Lung (tissue), 12 donors: ENCODE results near the gene SRRD. TPM values are rescaled to one million over a fixed set of nuclear protein-coding genes. Genes with fewer than 3 reads are reported as not detected.

ENCODE experiments used
- ATAC-seq: fragments of 200-7000 bp; cut with Tn5 transposase; one replicate; pipeline ENCODE4 v1.9.1; 2020; ENCODE audit warnings: moderate number of reproducible peaks; ENCODE audit not compliant: insufficient read depth, low FRiP score
- DNase-seq, 3 donors: peaks; one replicate each; pipeline ENCODE4 v3.0.0-alpha.2; 2013 to 2017
- H3K27ac ChIP-seq, 2 donors: one replicate each; pipeline ENCODE4 v1.5.1; 2013; ENCODE audit warnings: mild to moderate bottlenecking in 2 of 2, moderate library complexity in 2 of 2, control low read depth in 1 of 2, inconsistent platforms in 1 of 2, low read depth in 1 of 2, low read length in 1 of 2
- H3K27me3 ChIP-seq, 3 donors: one replicate each; pipeline ENCODE4 v1.5.1; 2013; ENCODE audit warnings: low read length in 2 of 3; ENCODE audit not compliant: control insufficient read depth in 3 of 3, insufficient read depth in 3 of 3
- H3K36me3 ChIP-seq, 4 donors: one replicate each; pipeline ENCODE4 v1.5.1; 2013; ENCODE audit warnings: low read length in 4 of 4, mild to moderate bottlenecking in 1 of 4, moderate library complexity in 1 of 4; ENCODE audit not compliant: control insufficient read depth in 4 of 4, insufficient read depth in 4 of 4
- H3K4me1 ChIP-seq, 5 donors: one replicate each; pipeline ENCODE4 v1.5.1; 2013; ENCODE audit warnings: low read length in 5 of 5, mild to moderate bottlenecking in 2 of 5, moderate library complexity in 1 of 5; ENCODE audit not compliant: control insufficient read depth in 5 of 5, insufficient read depth in 5 of 5
- H3K4me3 ChIP-seq: one replicate; pipeline ENCODE4 v1.5.1; 2013; ENCODE audit warnings: mild to moderate bottlenecking, control low read depth, moderate library complexity
- H3K9ac ChIP-seq, 2 donors: one replicate each; pipeline ENCODE4 v1.5.1; 2013; ENCODE audit warnings: low read length in 2 of 2, control low read depth in 1 of 2; ENCODE audit not compliant: insufficient read depth in 1 of 2
- H3K9me3 ChIP-seq, 4 donors: one replicate each; pipeline ENCODE4 v1.5.1; 2013; ENCODE audit warnings: low read length in 3 of 4, mild to moderate bottlenecking in 1 of 4, moderate library complexity in 1 of 4; ENCODE audit not compliant: control insufficient read depth in 4 of 4, insufficient read depth in 3 of 4
- WGBS, 2 donors: extraction: QIAGEN DNeasy Blood & Tissue Kit; methylation state at CpG; one replicate each; pipeline ENCODE4 v1.1.7; 2013; 5-methylcytosine and 5-hydroxymethylcytosine counted together
- polyA plus RNA-seq, 2 donors: library from polyadenylated mRNA; stranded (reverse); fragments of 200-250 nt; gene quantifications; one replicate each; pipeline ENCODE4 v1.2.1, GENCODE V29; 2013
- total RNA-seq, 2 donors: library from RNA; depleted of rRNA in 1 of 2; stranded (reverse); fragments of >200 nt in 1 of 2; gene quantifications; one replicate each; pipeline ENCODE4 v1.2.1, GENCODE V29; 2014 to 2021
- TF ChIP-seq, protein P1 (sequence below): IDR thresholded peaks from 2 replicates; pipeline ENCODE4 v1.5.1; 2012; ENCODE audit warnings: mild to moderate bottlenecking; ENCODE audit errors: control extremely low read depth, extremely low read depth
- donor health status: control.
- donor health status: control.
- donor health status: Bipolar disorder and iron deficiency.
- donor health status: healthy.
- donor health status: DM: yes; HTN: yes; CAD: no.

SRRD gene
- total and polyA plus RNA-seq, 4 donors: 8.5 to 17.6 (median 13.7) TPM

DNA sequence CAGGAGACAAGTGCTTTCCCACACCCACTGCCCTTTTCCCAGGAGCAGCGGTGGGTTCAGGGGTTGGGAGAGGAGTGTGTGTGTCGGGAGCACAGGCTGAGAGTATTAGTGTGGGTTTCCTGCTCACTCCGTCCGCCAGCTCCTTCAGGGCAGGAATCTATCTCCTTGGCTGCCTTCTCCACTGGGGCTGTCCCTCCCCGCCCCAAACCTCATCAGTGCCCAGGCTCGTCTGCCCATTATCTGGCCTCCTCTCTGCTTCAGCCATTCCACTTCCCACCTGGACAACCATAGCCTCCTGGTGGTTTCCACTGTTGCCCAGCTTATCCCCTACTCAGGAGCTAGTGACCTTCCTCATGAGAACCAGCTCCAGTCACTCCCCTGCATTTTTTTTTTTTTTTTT is 34.7 kb upstream of the SRRD start:
- TF ChIP-seq, protein P1, sequence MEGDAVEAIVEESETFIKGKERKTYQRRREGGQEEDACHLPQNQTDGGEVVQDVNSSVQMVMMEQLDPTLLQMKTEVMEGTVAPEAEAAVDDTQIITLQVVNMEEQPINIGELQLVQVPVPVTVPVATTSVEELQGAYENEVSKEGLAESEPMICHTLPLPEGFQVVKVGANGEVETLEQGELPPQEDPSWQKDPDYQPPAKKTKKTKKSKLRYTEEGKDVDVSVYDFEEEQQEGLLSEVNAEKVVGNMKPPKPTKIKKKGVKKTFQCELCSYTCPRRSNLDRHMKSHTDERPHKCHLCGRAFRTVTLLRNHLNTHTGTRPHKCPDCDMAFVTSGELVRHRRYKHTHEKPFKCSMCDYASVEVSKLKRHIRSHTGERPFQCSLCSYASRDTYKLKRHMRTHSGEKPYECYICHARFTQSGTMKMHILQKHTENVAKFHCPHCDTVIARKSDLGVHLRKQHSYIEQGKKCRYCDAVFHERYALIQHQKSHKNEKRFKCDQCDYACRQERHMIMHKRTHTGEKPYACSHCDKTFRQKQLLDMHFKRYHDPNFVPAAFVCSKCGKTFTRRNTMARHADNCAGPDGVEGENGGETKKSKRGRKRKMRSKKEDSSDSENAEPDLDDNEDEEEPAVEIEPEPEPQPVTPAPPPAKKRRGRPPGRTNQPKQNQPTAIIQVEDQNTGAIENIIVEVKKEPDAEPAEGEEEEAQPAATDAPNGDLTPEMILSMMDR: no peak
- Histone ChIP-seq H3K4me1 (no peaks in the 10 kb centered on the region), H3K36me3 (peaks cover 3 to 26% (median 10%) of the 10 kb centered on the region in 4 donors), H3K27ac (no peak overlapping the region), H3K9ac (no peak overlapping the region), H3K27me3 (no peaks in the 10 kb centered on the region), H3K9me3 (no peaks in the 10 kb centered on the region), H3K4me3 (no peak overlapping the region)
- no peak for ATAC-seq
- no peak for DNase-seq
- 76 to 79% methylated on average over 6 of the region's 6 CpGs for WGBS, 2 donors

DNA sequence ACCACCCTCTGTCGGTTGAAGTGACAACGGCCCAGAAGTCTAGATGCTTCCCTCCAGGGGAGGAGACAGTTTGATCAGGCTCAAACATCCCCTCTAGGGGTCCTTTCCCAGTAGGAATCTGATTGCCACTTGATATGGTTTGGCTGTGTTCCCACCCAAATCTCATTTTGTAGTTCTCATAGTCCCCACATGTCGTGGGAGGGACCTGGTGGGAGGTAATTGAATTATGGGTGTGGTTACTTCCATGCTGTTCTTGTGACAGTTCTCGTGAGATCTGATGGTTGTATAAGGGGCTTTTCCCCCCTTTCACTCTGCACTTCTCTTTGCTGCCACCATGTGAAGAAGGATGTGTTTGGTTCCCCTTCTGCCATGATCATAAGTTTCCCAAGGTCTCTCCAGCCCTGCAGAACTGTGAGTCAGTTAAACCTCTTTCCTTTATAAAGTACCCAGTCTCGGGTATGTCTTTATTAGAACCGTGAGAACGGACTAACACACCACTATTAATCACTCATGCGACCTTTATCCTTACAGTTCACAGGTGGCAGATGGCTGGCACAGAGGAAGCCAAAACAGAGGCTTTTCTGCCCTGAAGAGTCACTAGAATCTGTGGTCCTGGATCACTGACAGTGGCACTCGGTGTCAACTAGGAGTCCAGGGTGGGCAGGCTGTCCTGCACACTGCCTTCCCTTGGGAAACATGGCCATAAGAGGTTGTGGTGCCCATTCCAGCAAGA is 33.1 kb upstream of the SRRD start:
- TF ChIP-seq, protein P1: no peak
- Histone ChIP-seq H3K27ac (no peak overlapping the region), H3K4me3 (no peak overlapping the region), H3K36me3 (peaks cover 3 to 26% (median 14%) of the 10 kb centered on the region in 4 donors), H3K9me3 (no peaks in the 10 kb centered on the region), H3K27me3 (no peaks in the 10 kb centered on the region), H3K4me1 (no peaks in the 10 kb centered on the region), H3K9ac (no peak overlapping the region)
- 81 to 86% methylated on average over 9 of the region's 9 CpGs for WGBS, 2 donors
- DNase-seq (no peak), ATAC-seq (no peak)

DNA sequence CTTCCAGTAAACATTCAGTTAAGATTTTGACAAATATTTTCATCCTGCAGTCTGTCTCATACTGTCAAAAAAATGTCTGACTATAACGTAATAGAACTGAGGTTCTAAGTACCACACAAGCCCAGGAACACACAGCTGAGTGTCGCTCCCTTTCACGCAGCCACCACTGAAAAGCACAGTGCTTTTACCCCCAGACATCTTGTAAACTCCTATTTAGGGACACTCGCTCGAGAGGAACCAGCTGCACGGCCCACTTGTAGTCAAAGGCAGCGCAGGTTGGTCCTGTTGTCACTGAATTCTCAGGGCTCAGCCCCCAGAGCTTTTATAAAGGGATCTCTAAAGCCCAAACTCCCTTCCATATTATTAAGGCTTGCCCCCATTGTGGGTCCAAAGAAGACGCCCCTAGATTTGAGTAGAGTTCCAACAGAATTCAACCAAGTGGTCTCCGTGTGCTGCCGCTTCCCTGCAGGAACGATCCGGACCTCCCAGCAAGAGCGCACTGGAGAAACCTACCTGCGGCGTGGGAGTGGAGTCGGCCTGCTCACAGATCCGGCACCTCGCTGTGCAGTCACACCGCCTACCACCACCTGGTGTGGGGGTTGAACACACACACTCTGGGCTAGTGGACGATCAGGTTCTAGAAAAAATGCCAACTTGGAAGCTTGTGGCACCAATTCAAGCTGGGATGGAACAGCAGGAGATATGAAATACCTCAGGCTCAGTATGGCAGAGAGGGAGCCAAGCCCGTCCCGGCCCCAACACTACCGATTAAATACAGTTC is 31.3 kb upstream of the SRRD start:
- DNase-seq: no peak
- no peaks in the 10 kb centered on the region for H3K9me3 ChIP-seq
- no peaks in the 10 kb centered on the region for H3K27me3 ChIP-seq
- peaks cover 8 to 34% (median 18%) of the 10 kb centered on the region in 4 donors for H3K36me3 ChIP-seq
- 94 to 96% methylated on average over 23 of the region's 23 CpGs for WGBS, 2 donors
- ATAC-seq: no peak
- no peaks in the 10 kb centered on the region for H3K4me1 ChIP-seq
- H3K4me3 ChIP-seq: no peak overlapping the region
- TF ChIP-seq, protein P1: no peak
- no peak overlapping the region for H3K27ac ChIP-seq
- no peak overlapping the region for H3K9ac ChIP-seq
